ENCODE data around the gene MYO5A.
A peak's percentile ranks its signal among the peaks of the same experiment; 100 is the strongest.

Gene MYO5A

GRCh38 chr15:52488830-52489229 is 39.9 kb downstream of the MYO5A start:
- no peaks in the 10 kb centered on the region for H3K36me3 ChIP-seq (ENCODE audit: control insufficient read depth in 1 of 2, insufficient read depth in 2 of 2, low read depth in 1 of 2, low read length in 2 of 2)
- 100% methylated on average over 1 of the region's 2 CpGs for WGBS

GRCh38 chr15:52486003-52486996 is 42.4 kb downstream of the MYO5A start:
- H4K91ac ChIP-seq (ENCODE audit: low read length), result no peak overlapping the region
- no peak overlapping the region for H4K8ac ChIP-seq (ENCODE audit: low read length)
- peaks cover 15% of the 10 kb centered on the region for H3K79me1 ChIP-seq (replicated peaks; ENCODE audit: low read length, poor library complexity, severe bottlenecking)
- no peak overlapping the region for H2AFZ ChIP-seq (ENCODE audit: low read depth, low read length)
- H3K23ac ChIP-seq (ENCODE audit: low read length in 2 of 2), result no peak overlapping the region
- no peak overlapping the region for H3K27ac ChIP-seq (ENCODE audit: low read length, poor library complexity, severe bottlenecking)
- no peak overlapping the region for H2BK12ac ChIP-seq (ENCODE audit: low read length in 2 of 2)
- peaks cover 9% of the 10 kb centered on the region for H3K4me1 ChIP-seq (ENCODE audit: control insufficient read depth, insufficient read depth, low read depth, low read length)
- peak; percentile 7 for DNase-seq
- H3K14ac ChIP-seq (ENCODE audit: low read length in 2 of 2), result no peak overlapping the region
- no peak overlapping the region for H3K18ac ChIP-seq (ENCODE audit: low read depth in 1 of 2, low read length in 2 of 2)
- WGBS, result 68% methylated on average over 4 of the region's 11 CpGs
- H3K4me3 ChIP-seq (ENCODE audit: insufficient read depth in 1 of 2, low read depth in 1 of 2, low read length in 2 of 2), result no peak overlapping the region
- H2BK15ac ChIP-seq (ENCODE audit: low read depth, poor library complexity, severe bottlenecking), result no peak overlapping the region
- no peak overlapping the region for H2BK120ac ChIP-seq (ENCODE audit: low read depth, low read length)
- no peaks in the 10 kb centered on the region for H3K27me3 ChIP-seq (ENCODE audit: control insufficient read depth in 1 of 2, insufficient read depth in 1 of 2, low read length in 2 of 2)
- H2BK5ac ChIP-seq (ENCODE audit: low read depth, low read length, poor library complexity, severe bottlenecking), result no peak overlapping the region
- no peaks in the 10 kb centered on the region for H3K9me3 ChIP-seq (ENCODE audit: control insufficient read depth, low read length)
- H3K4me2 ChIP-seq (ENCODE audit: low read length, poor library complexity, severe bottlenecking), result no peak overlapping the region
- no peaks in the 10 kb centered on the region for H3K36me3 ChIP-seq (ENCODE audit: control insufficient read depth in 1 of 2, insufficient read depth in 2 of 2, low read depth in 1 of 2, low read length in 2 of 2)
- no peak overlapping the region for H3K4ac ChIP-seq (ENCODE audit: low read depth in 1 of 2, low read length in 2 of 2)
- H2AK5ac ChIP-seq (ENCODE audit: low read length, severe bottlenecking), result no peak overlapping the region
- H3K9ac ChIP-seq (ENCODE audit: low read length), result no peak overlapping the region

More at GRCh38 chr15:52488830-52489229, 39.9 kb downstream of the MYO5A start:
- no peak overlapping the region for H3K4me2 ChIP-seq (ENCODE audit: low read length, poor library complexity, severe bottlenecking)
- peaks cover 21% of the 10 kb centered on the region for H3K79me1 ChIP-seq (replicated peaks; ENCODE audit: low read length, poor library complexity, severe bottlenecking)
- no peak for DNase-seq
- no peak overlapping the region for H2BK5ac ChIP-seq (ENCODE audit: low read depth, low read length, poor library complexity, severe bottlenecking)
- no peak overlapping the region for H3K4ac ChIP-seq (ENCODE audit: low read depth in 1 of 2, low read length in 2 of 2)
- no peak overlapping the region for H3K14ac ChIP-seq (ENCODE audit: low read length in 2 of 2)
- no peak overlapping the region for H3K4me3 ChIP-seq (ENCODE audit: insufficient read depth in 1 of 2, low read depth in 1 of 2, low read length in 2 of 2)
- H3K9ac ChIP-seq (ENCODE audit: low read length), result no peak overlapping the region
- H3K27me3 ChIP-seq (ENCODE audit: control insufficient read depth in 1 of 2, insufficient read depth in 1 of 2, low read length in 2 of 2), result no peaks in the 10 kb centered on the region
- H3K9me3 ChIP-seq (ENCODE audit: control insufficient read depth, low read length), result no peaks in the 10 kb centered on the region
- H2BK120ac ChIP-seq (ENCODE audit: low read depth, low read length), result no peak overlapping the region
- H3K4me1 ChIP-seq (ENCODE audit: control insufficient read depth, insufficient read depth, low read depth, low read length), result peaks cover 3% of the 10 kb centered on the region
- H3K27ac ChIP-seq (ENCODE audit: low read length, poor library complexity, severe bottlenecking), result no peak overlapping the region
- H2BK12ac ChIP-seq (ENCODE audit: low read length in 2 of 2), result no peak overlapping the region
- H3K18ac ChIP-seq (ENCODE audit: low read depth in 1 of 2, low read length in 2 of 2), result no peak overlapping the region
- no peak overlapping the region for H4K8ac ChIP-seq (ENCODE audit: low read length)
- no peak overlapping the region for H2AFZ ChIP-seq (ENCODE audit: low read depth, low read length)
- no peak overlapping the region for H3K23ac ChIP-seq (ENCODE audit: low read length in 2 of 2)
- no peak overlapping the region for H2BK15ac ChIP-seq (ENCODE audit: low read depth, poor library complexity, severe bottlenecking)
- H2AK5ac ChIP-seq (ENCODE audit: low read length, severe bottlenecking), result no peak overlapping the region
- H4K91ac ChIP-seq (ENCODE audit: low read length), result no peak overlapping the region

GRCh38 chr15:52485290-52485689 is 43.4 kb downstream of the MYO5A start:
- Histone ChIP-seq H3K27me3 (ENCODE audit: control insufficient read depth in 1 of 2, insufficient read depth in 1 of 2, low read length in 2 of 2) (no peaks in the 10 kb centered on the region), H2BK15ac (ENCODE audit: low read depth, poor library complexity, severe bottlenecking) (no peak overlapping the region), H3K4me3 (ENCODE audit: insufficient read depth in 1 of 2, low read depth in 1 of 2, low read length in 2 of 2) (no peak overlapping the region), H2AK5ac (ENCODE audit: low read length, severe bottlenecking) (no peak overlapping the region), H2BK12ac (ENCODE audit: low read length in 2 of 2) (no peak overlapping the region), H2BK120ac (ENCODE audit: low read depth, low read length) (no peak overlapping the region), H3K9me3 (ENCODE audit: control insufficient read depth, low read length) (no peaks in the 10 kb centered on the region), H3K27ac (ENCODE audit: low read length, poor library complexity, severe bottlenecking) (no peak overlapping the region), H3K79me1 (replicated peaks; ENCODE audit: low read length, poor library complexity, severe bottlenecking) (peaks cover 19% of the 10 kb centered on the region), H3K23ac (ENCODE audit: low read length in 2 of 2) (no peak overlapping the region), H3K4me1 (ENCODE audit: control insufficient read depth, insufficient read depth, low read depth, low read length) (peaks cover 9% of the 10 kb centered on the region), H2BK5ac (ENCODE audit: low read depth, low read length, poor library complexity, severe bottlenecking) (no peak overlapping the region), H3K4ac (ENCODE audit: low read depth in 1 of 2, low read length in 2 of 2) (no peak overlapping the region), H4K91ac (ENCODE audit: low read length) (no peak overlapping the region), H3K4me2 (ENCODE audit: low read length, poor library complexity, severe bottlenecking) (no peak overlapping the region), H3K9ac (ENCODE audit: low read length) (no peak overlapping the region), H3K18ac (ENCODE audit: low read depth in 1 of 2, low read length in 2 of 2) (no peak overlapping the region), H3K14ac (ENCODE audit: low read length in 2 of 2) (no peak overlapping the region), H4K8ac (ENCODE audit: low read length) (no peak overlapping the region), H3K36me3 (ENCODE audit: control insufficient read depth in 1 of 2, insufficient read depth in 2 of 2, low read depth in 1 of 2, low read length in 2 of 2) (no peaks in the 10 kb centered on the region), H2AFZ (ENCODE audit: low read depth, low read length) (no peak overlapping the region)
- DNase-seq, result no peak
- 100% methylated on average over 2 of the region's 2 CpGs for WGBS

GRCh38 chr15:52483707-52484106 is 45.0 kb downstream of the MYO5A start:
- no peak overlapping the region for H2AFZ ChIP-seq (ENCODE audit: low read depth, low read length)
- H3K4ac ChIP-seq (ENCODE audit: low read depth in 1 of 2, low read length in 2 of 2), result no peak overlapping the region
- no peak overlapping the region for H2AK5ac ChIP-seq (ENCODE audit: low read length, severe bottlenecking)
- H3K79me1 ChIP-seq (replicated peaks; ENCODE audit: low read length, poor library complexity, severe bottlenecking), result peaks cover 25% of the 10 kb centered on the region
- H2BK12ac ChIP-seq (ENCODE audit: low read length in 2 of 2), result no peak overlapping the region
- H3K27ac ChIP-seq (ENCODE audit: low read length, poor library complexity, severe bottlenecking), result peak overlapping the region; percentile 40
- peak; percentile 16 for DNase-seq
- no peaks in the 10 kb centered on the region for H3K36me3 ChIP-seq (ENCODE audit: control insufficient read depth in 1 of 2, insufficient read depth in 2 of 2, low read depth in 1 of 2, low read length in 2 of 2)
- H3K18ac ChIP-seq (ENCODE audit: low read depth in 1 of 2, low read length in 2 of 2), result no peak overlapping the region
- no peak overlapping the region for H3K4me2 ChIP-seq (ENCODE audit: low read length, poor library complexity, severe bottlenecking)
- no peaks in the 10 kb centered on the region for H3K27me3 ChIP-seq (ENCODE audit: control insufficient read depth in 1 of 2, insufficient read depth in 1 of 2, low read length in 2 of 2)
- H4K8ac ChIP-seq (ENCODE audit: low read length), result no peak overlapping the region
- H3K14ac ChIP-seq (ENCODE audit: low read length in 2 of 2), result no peak overlapping the region
- no peak overlapping the region for H2BK120ac ChIP-seq (ENCODE audit: low read depth, low read length)
- no peak overlapping the region for H2BK15ac ChIP-seq (ENCODE audit: low read depth, poor library complexity, severe bottlenecking)
- no peak overlapping the region for H2BK5ac ChIP-seq (ENCODE audit: low read depth, low read length, poor library complexity, severe bottlenecking)
- WGBS, result 64% methylated on average over 3 of the region's 3 CpGs
- no peaks in the 10 kb centered on the region for H3K9me3 ChIP-seq (ENCODE audit: control insufficient read depth, low read length)
- peak overlapping the region; percentile 17 for H3K9ac ChIP-seq (ENCODE audit: low read length)
- H3K4me3 ChIP-seq (ENCODE audit: insufficient read depth in 1 of 2, low read depth in 1 of 2, low read length in 2 of 2), result no peak overlapping the region
- H4K91ac ChIP-seq (ENCODE audit: low read length), result no peak overlapping the region
- H3K4me1 ChIP-seq (ENCODE audit: control insufficient read depth, insufficient read depth, low read depth, low read length), result peaks cover 9% of the 10 kb centered on the region
- no peak overlapping the region for H3K23ac ChIP-seq (ENCODE audit: low read length in 2 of 2)

Data from mesenchymal stem cell (in vitro differentiated cells and primary cell).